Hematopoietic multipotent progenitor cell treated with erythropoietin and hydrocortisone succinate and interleukin-3 and kit ligand, for 4 days (in vitro differentiated cells): Measurements from ENCODE around the gene NOXO1.

Source experiments
- DNase-seq: peaks from one replicate; pipeline ENCODE4 v3.0.0-alpha.2; 2015

Gene NOXO1

GRCh38 chr16:1997494-1998359, 16.5 kb upstream of the NOXO1 start:
- DNase-seq = no peak

GRCh38 chr16:1993731-1994131, 12.5 kb upstream of the NOXO1 start:
- DNase-seq = no peak

GRCh38 chr16:1992704-1993317, 11.5 kb upstream of the NOXO1 start:
- DNase-seq = no peak

GRCh38 chr16:1991948-1992703, 10.9 kb upstream of the NOXO1 start:
- peak; percentile 97 for DNase-seq

GRCh38 chr16:1991588-1991947, 10.3 kb upstream of the NOXO1 start:
- no peak for DNase-seq

GRCh38 chr16:1991135-1991551, 9.9 kb upstream of the NOXO1 start:
- peak; percentile 40 for DNase-seq

GRCh38 chr16:1990351-1991134, 9.3 kb upstream of the NOXO1 start:
- no peak for DNase-seq

GRCh38 chr16:1990101-1990350, 8.8 kb upstream of the NOXO1 start:
- DNase-seq = no peak

- no peak for DNase-seq
Measured at GRCh38 chr16:1989209-1990100, 8.2 kb upstream of the NOXO1 start, which contains the start of gene SYNGR3. Gene SYNGR3 (plus strand): TSS chr16:1989970. CDS start chr16:1990103, 133 bp downstream.

GRCh38 chr16:1987198-1987597, 5.9 kb upstream of the NOXO1 start:
- DNase-seq = no peak

GRCh38 chr16:1985466-1986150, 4.3 kb upstream of the NOXO1 start:
- DNase-seq = no peak

GRCh38 chr16:1984347-1985225, 3.3 kb upstream of the NOXO1 start:
- no peak for DNase-seq

GRCh38 chr16:1983544-1984346, 2.5 kb upstream of the NOXO1 start, which contains the start of gene GFER:
Gene GFER (plus strand): TSS chr16:1984193. CDS start chr16:1984219, 26 bp downstream.
- DNase-seq = peak; percentile 94

GRCh38 chr16:1982991-1983543, 1.8 kb upstream of the NOXO1 start:
- DNase-seq = no peak

GRCh38 chr16:1982013-1982433, 754 bp upstream of the NOXO1 start:
- no peak for DNase-seq

GRCh38 chr16:1980770-1981087, 540 bp downstream of the NOXO1 start:
- DNase-seq = no peak

- peak; percentile 55 for DNase-seq
Measured at GRCh38 chr16:1980030-1980769, 1.1 kb downstream of the NOXO1 start.

- DNase-seq = no peak
Measured at GRCh38 chr16:1979271-1980029, 1.8 kb downstream of the NOXO1 start.
